ENCODE measurements around the gene MICAL3. TPM values are rescaled to one million over a fixed set of nuclear protein-coding genes. Genes with fewer than 3 reads are reported as not detected.
A peak's percentile ranks its signal among the peaks of the same experiment; 100 is the strongest.

Gene MICAL3
- total RNA-seq, 1 donor from 2014 or later: 36.9 TPM

GRCh38 chr22:17915188-17915587, 109.2 kb downstream of the MICAL3 start:
- TF ChIP-seq, protein P1, sequence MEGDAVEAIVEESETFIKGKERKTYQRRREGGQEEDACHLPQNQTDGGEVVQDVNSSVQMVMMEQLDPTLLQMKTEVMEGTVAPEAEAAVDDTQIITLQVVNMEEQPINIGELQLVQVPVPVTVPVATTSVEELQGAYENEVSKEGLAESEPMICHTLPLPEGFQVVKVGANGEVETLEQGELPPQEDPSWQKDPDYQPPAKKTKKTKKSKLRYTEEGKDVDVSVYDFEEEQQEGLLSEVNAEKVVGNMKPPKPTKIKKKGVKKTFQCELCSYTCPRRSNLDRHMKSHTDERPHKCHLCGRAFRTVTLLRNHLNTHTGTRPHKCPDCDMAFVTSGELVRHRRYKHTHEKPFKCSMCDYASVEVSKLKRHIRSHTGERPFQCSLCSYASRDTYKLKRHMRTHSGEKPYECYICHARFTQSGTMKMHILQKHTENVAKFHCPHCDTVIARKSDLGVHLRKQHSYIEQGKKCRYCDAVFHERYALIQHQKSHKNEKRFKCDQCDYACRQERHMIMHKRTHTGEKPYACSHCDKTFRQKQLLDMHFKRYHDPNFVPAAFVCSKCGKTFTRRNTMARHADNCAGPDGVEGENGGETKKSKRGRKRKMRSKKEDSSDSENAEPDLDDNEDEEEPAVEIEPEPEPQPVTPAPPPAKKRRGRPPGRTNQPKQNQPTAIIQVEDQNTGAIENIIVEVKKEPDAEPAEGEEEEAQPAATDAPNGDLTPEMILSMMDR (IDR thresholded peaks at IDR 0.05): no peak
- Histone ChIP-seq H3K27ac (no peak overlapping the region), H3K4me3 (no peak overlapping the region), H3K9me3 (no peaks in the 10 kb centered on the region), H3K27me3 (no peaks in the 10 kb centered on the region), H3K36me3 (no peaks in the 10 kb centered on the region), H3K4me1 (peaks cover 3 to 21% of the 10 kb centered on the region in 2 donors)
- DNase-seq (ENCODE audit: low spot score in 2 of 2): no peak
- intact Hi-C loops (cut with DNase I): no loop called here

DNA sequence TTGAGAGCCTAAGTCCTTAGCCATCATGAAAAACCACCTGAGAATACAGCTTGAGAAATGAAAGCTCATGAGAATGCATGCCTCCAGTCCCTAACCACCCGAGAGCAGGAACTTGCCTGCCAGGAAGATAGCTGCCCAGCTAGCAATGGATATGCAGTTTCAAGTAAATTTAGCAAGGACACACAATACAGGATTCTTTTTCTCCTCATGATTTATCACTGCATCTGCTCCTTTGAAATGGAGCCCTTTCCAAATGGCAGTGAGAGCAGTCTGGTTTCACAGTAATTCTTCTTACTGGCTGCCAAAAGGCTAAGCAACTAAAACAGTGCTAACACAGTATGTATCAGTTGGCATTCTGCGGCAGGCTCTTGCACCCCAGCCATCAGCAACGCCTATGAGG, 109.9 kb downstream of the MICAL3 start:
- no peaks in the 10 kb centered on the region for H3K9me3 ChIP-seq
- H3K27me3 ChIP-seq: no peaks in the 10 kb centered on the region
- no peak for DNase-seq (ENCODE audit: low spot score in 2 of 2)
- intact Hi-C loops (cut with DNase I): loop anchor here (5.0 kb wide), 1 partner anchor 52 kb away; no protein-coding TSS in a partner anchor
- TF ChIP-seq, protein P1 (IDR thresholded peaks at IDR 0.05): no peak
- no peak overlapping the region for H3K4me3 ChIP-seq
- H3K36me3 ChIP-seq: no peaks in the 10 kb centered on the region
- H3K4me1 ChIP-seq: peaks cover 3 to 20% of the 10 kb centered on the region in 2 donors
- no peak overlapping the region for H3K27ac ChIP-seq

- H3K4me1 ChIP-seq: peaks cover 3 to 23% of the 10 kb centered on the region in 2 donors
- intact Hi-C loops (cut with DNase I): loop anchor here (2.0 to 5.0 kb wide), 2 partner anchors 52 to 87 kb away; no protein-coding TSS in a partner anchor
- no peak overlapping the region for H3K4me3 ChIP-seq
- DNase-seq (ENCODE audit: low spot score in 2 of 2): no peak
- H3K27me3 ChIP-seq: no peaks in the 10 kb centered on the region
- no peak overlapping the region for H3K27ac ChIP-seq
- H3K36me3 ChIP-seq: no peaks in the 10 kb centered on the region
- no peaks in the 10 kb centered on the region for H3K9me3 ChIP-seq
- TF ChIP-seq, protein P1 (IDR thresholded peaks at IDR 0.05): no peak
Observed at GRCh38 chr22:17913801-17914347, 110.5 kb downstream of the MICAL3 start.

DNA sequence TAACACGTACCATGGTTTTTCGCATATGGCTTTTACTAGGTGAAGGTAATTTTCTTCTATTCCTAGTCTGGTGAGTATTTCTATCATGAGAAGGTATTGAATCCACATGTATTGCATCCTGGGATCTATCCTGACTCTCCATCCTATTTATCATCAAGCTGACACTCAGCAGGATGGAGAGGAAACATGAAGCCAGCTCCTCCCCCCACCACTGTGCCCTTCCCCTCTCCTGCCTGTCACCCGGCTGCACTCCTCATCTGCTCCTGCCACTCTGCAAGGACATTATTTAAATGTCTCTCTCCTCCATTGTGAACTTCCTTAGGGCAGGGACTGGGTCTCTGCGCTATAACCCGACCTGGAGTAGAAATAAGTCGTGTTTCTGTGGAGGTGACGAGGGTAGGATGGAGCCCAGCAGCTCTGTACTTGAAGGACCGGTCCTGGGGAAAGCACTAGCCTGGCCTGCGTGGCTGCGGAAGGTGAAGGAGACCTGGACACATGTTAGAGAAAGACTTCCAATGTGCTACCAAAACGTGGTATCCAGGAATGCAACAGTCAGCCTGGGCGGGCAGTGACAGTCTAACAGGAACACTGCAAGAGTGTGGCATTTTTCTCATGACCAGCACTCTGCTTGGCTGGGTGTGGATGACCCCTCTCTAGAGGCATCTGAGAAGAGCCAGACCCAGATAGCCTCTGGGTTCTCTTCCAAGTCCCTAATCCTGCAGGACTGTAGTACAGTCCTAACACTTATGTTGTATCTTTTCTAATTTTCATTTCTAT, 111.2 kb downstream of the MICAL3 start:
- no peak overlapping the region for H3K4me3 ChIP-seq
- H3K27me3 ChIP-seq: no peaks in the 10 kb centered on the region
- DNase-seq (ENCODE audit: low spot score in 2 of 2): no peak
- no peaks in the 10 kb centered on the region for H3K9me3 ChIP-seq
- H3K4me1 ChIP-seq: peaks cover 3 to 23% of the 10 kb centered on the region in 2 donors
- no peak overlapping the region for H3K27ac ChIP-seq
- intact Hi-C loops (cut with DNase I): loop anchor here (2.0 to 5.0 kb wide), 2 partner anchors 51 to 88 kb away; no protein-coding TSS in a partner anchor
- no peaks in the 10 kb centered on the region for H3K36me3 ChIP-seq
- TF ChIP-seq, protein P1 (IDR thresholded peaks at IDR 0.05): no peak

- H3K27ac ChIP-seq: peak overlapping the region; percentile 67 to 79
- H3K4me3 ChIP-seq: no peak overlapping the region
- TF ChIP-seq, protein P1 (IDR thresholded peaks at IDR 0.05): no peak
- H3K9me3 ChIP-seq: no peaks in the 10 kb centered on the region
- no peak for DNase-seq (ENCODE audit: low spot score in 2 of 2)
- intact Hi-C loops (cut with DNase I): loop anchor here (2.0 to 5.0 kb wide), 5 partner anchors 50 to 165 kb away; partner anchors contain the start of genes MICAL3 and PEX26
- peaks cover 3 to 23% of the 10 kb centered on the region in 2 donors for H3K4me1 ChIP-seq
- peaks cover 3 to 5% of the 10 kb centered on the region in 2 donors for H3K36me3 ChIP-seq
- H3K27me3 ChIP-seq: no peaks in the 10 kb centered on the region
Observed at GRCh38 chr22:17911887-17912286, 112.5 kb downstream of the MICAL3 start.

Data from ascending aorta (tissue), 2 donors.